HG03066 (cell line): ENCODE data around the gene SRL.
A peak's percentile ranks its signal among the peaks of the same experiment; 100 is the strongest.

Experiments used
- ATAC-seq: cut with Tn5 transposase; IDR thresholded peaks from one replicate; pipeline ENCODE4 v1.9.1; 2021; ENCODE audit warnings: low read depth; ENCODE audit not compliant: unreplicated experiment

The SRL gene

GRCh38 chr16:4241928-4242283 is at the start of gene SRL:
Gene SRL (minus strand): TSS chr16:4242080. CDS start chr16:4242067, 13 bp downstream.
- no peak for ATAC-seq

- ATAC-seq = no peak
Observed at GRCh38 chr16:4290236-4290830, 48.5 kb upstream of the SRL start.

GRCh38 chr16:4288148-4288921 is 46.5 kb upstream of the SRL start:
- peak; percentile 60 for ATAC-seq

GRCh38 chr16:4285167-4285566 is 43.3 kb upstream of the SRL start:
- ATAC-seq = no peak

- ATAC-seq = no peak
Observed at GRCh38 chr16:4283939-4284338, 42.1 kb upstream of the SRL start.

GRCh38 chr16:4283441-4283840 is 41.6 kb upstream of the SRL start:
- no peak for ATAC-seq

GRCh38 chr16:4280625-4281024 is 38.7 kb upstream of the SRL start:
- ATAC-seq = no peak

- ATAC-seq = no peak
Observed at GRCh38 chr16:4277987-4278513, 36.2 kb upstream of the SRL start.

- ATAC-seq = no peak
Observed at GRCh38 chr16:4275861-4276260, 34.0 kb upstream of the SRL start.

- no peak for ATAC-seq
Observed at GRCh38 chr16:4273858-4274311, 32.0 kb upstream of the SRL start.

- no peak for ATAC-seq
Observed at GRCh38 chr16:4272114-4272956, 30.5 kb upstream of the SRL start.

- peak; percentile 72 for ATAC-seq
Observed at GRCh38 chr16:4271176-4272113, 29.6 kb upstream of the SRL start.

GRCh38 chr16:4270595-4270994 is 28.7 kb upstream of the SRL start:
- ATAC-seq = no peak

GRCh38 chr16:4270091-4270490 is 28.2 kb upstream of the SRL start:
- no peak for ATAC-seq

- no peak for ATAC-seq
Observed at GRCh38 chr16:4266372-4266771, 24.5 kb upstream of the SRL start.

- ATAC-seq = no peak
Observed at GRCh38 chr16:4265676-4266075, 23.8 kb upstream of the SRL start.

- ATAC-seq = no peak
Observed at GRCh38 chr16:4264546-4264945, 22.7 kb upstream of the SRL start.

- no peak for ATAC-seq
Observed at GRCh38 chr16:4263504-4264436, 21.9 kb upstream of the SRL start.

- no peak for ATAC-seq
Observed at GRCh38 chr16:4262303-4262835, 20.5 kb upstream of the SRL start.
